ENCODE data around the gene IPCEF1. TPM values are rescaled to one million over a fixed set of nuclear protein-coding genes. Genes with fewer than 3 reads are reported as not detected.
"Not testable (repeated sequence)": the region's sequence is repeated elsewhere in the genome, so short reads cannot be mapped to it uniquely, and the experiment has no call there.

The IPCEF1 gene
- total RNA-seq, 1 donor from 2014 or later = 5.0 TPM

GRCh38 chr6:154202339-154202738 lies 154.3 kb downstream of the IPCEF1 start:
- intact Hi-C loops (cut with DNase I) = no loop called here

DNA sequence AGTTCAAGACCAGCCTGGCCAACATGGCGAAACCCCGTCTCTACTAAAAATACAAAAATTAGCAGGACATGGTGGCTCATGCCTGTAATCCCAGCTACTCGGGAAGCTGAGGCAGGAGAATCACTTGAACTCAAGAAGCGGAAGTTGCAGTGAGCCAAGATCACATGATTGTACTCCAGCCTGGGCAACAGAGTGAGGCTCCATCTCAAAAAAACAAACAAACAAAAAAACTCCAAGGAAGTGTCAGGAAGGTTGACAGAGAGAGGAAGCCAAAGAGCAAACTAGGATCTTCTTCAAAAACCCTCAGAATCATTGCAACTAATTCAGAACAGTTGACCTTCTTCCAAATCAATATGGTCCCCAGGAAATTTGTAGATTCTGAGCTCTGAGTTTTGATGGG lies 154.9 kb downstream of the IPCEF1 start:
- DNase-seq (ENCODE audit: low spot score); intact Hi-C loops (cut with DNase I): not testable (repeated sequence)

More at GRCh38 chr6:154202339-154202738, 154.3 kb downstream of the IPCEF1 start:
- DNase-seq (ENCODE audit: low spot score) = no peak

DNA sequence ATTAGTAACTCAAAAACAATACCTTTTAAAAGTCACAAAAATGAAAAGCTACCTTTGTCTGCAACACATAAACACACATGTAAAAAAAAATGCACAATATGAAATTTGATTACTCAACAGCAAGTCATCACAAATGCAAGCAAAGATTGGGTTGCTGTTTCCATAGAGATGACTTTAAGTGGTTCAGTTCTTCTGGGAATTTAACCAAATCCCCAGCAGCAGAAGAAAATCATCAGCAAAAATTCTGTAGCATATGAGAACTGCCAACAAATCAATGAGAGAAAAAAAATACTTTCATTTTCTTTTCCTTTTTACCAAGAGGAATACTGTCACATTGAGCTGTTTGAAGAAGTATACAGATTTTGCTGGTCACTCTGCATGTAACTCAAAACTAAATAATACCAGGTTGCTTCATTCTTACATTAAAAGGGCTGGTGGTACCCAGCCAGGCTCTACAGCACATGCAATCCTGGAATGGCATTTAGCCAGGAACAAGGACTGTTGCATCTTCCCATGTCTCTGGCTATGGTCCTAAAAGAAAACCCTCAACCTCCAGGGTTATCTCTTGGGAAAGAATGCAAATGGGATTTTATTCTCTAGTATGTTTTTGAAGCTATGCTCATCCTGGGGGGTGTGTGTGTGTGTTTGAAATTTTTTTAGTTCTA lies 159.3 kb downstream of the IPCEF1 start:
- intact Hi-C loops (cut with DNase I) = no loop called here
- DNase-seq (ENCODE audit: low spot score) = no peak

- intact Hi-C loops (cut with DNase I) = no loop called here
- no peak for DNase-seq (ENCODE audit: low spot score)
These were observed 160.2 kb downstream of the IPCEF1 start for GRCh38 chr6:154196333-154196885.

GRCh38 chr6:154187714-154188113 lies 168.9 kb downstream of the IPCEF1 start:
- intact Hi-C loops (cut with DNase I) = no loop called here
- no peak for DNase-seq (ENCODE audit: low spot score)

DNA sequence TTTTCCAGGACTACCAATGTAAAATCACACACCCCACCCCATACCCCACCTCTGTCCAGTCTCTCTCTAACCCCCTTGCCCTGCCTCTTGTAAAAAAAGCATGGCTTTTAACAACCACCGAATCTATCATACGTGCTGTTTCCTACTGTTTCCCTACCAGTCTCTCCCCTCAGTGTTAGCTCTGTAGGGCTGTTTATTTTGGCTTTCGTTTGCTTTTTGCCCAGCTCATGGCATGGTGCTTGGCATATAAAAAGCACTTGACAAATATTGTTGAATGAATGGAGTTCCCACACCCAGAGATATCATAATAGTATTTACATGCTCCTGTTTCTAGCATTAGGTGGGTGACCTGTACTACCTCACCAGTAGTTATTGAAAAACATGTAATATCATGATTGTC lies 169.4 kb downstream of the IPCEF1 start:
- intact Hi-C loops (cut with DNase I) = no loop called here
- no peak for DNase-seq (ENCODE audit: low spot score)

DNA sequence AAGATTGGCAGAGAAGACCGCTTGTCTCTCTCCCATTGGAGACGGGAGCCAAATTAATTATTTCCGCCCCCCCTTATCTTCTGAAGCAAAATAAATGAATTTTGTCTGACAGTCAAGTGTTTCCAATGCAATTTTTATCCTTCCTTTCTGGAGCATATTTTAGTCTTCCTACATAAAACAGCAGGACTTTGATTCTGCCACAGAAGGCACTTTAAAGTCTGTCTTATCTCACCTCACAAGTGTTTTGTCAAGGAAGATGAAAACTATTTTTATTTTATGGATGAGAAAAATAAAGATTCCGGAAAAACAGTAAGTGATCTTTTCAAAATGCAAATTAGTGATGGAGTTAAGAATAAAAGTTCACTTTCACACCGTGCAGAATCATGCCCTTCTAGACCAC lies 177.2 kb downstream of the IPCEF1 start:
- no peak for DNase-seq (ENCODE audit: low spot score)
- intact Hi-C loops (cut with DNase I) = no loop called here

GRCh38 chr6:154172393-154172792 lies 184.2 kb downstream of the IPCEF1 start:
- DNase-seq (ENCODE audit: low spot score); intact Hi-C loops (cut with DNase I): not testable (repeated sequence)

- no peak for DNase-seq (ENCODE audit: low spot score)
- intact Hi-C loops (cut with DNase I) = no loop called here
These were observed 186.5 kb downstream of the IPCEF1 start for GRCh38 chr6:154170106-154170505.

- intact Hi-C loops (cut with DNase I) = no loop called here
- DNase-seq (ENCODE audit: low spot score) = no peak
These were observed 187.3 kb downstream of the IPCEF1 start for GRCh38 chr6:154169193-154169847.

DNA sequence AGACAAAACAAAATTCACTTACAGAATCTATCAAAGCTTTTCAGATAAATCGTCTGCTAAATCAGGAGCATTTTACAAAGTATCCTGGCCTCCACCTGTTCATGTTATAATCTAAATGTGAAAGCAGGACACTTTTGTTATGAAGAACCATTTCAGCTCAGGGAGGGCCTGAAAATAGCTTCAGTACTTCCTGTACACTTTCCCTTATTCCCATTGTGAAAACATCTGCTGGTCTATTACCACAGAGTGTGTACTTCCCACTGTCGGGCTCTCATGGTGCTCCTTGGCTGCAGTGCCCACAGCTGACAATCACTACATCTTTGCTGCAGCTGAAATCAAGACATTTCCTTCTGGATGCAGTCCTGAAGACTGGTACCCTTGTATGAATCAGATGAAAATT lies 189.5 kb downstream of the IPCEF1 start:
- no peak for DNase-seq (ENCODE audit: low spot score)
- intact Hi-C loops (cut with DNase I) = no loop called here

DNA sequence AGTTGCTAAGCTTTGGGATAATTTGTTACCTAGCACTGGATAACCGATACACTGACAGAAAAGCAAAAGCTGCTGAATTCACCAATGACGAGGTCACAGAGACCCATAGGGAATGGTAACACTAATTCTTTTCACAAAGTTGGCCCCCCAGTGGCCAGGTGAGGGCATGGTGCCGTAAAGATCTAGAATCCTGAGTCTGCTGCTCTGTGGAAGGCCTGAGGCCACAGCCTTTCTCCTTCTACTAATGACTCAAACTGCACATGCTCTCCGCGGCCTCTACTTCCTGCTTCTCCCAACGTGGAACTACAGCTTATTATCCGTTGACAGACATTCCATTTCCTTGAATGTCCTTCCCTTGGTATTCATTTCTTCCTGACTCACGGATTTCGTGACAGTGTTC lies 190.5 kb downstream of the IPCEF1 start:
- no peak for DNase-seq (ENCODE audit: low spot score)
- intact Hi-C loops (cut with DNase I) = no loop called here

DNA sequence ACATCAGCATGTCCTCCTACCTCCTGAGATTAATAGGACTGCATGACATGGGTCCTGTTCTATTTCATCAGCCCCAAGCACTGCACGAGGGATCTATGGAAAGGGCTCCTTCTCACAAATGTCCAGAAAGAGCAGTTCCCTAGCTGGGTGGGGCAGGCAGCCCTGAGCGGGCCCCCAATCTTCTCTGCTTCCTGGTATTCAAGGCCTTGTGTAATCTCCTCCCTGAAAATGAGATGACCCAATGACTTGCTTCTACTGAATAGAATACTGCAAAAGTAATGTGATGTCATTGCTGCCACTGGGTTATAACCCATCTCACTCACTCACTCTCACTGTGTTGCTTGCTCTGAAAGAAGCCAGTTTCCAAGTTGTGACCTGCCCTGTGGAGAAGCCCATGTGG lies 191.1 kb downstream of the IPCEF1 start:
- intact Hi-C loops (cut with DNase I) = no loop called here
- no peak for DNase-seq (ENCODE audit: low spot score)

- no peak for DNase-seq (ENCODE audit: low spot score)
- intact Hi-C loops (cut with DNase I) = no loop called here
These were observed 192.2 kb downstream of the IPCEF1 start for GRCh38 chr6:154164397-154164796.

DNA sequence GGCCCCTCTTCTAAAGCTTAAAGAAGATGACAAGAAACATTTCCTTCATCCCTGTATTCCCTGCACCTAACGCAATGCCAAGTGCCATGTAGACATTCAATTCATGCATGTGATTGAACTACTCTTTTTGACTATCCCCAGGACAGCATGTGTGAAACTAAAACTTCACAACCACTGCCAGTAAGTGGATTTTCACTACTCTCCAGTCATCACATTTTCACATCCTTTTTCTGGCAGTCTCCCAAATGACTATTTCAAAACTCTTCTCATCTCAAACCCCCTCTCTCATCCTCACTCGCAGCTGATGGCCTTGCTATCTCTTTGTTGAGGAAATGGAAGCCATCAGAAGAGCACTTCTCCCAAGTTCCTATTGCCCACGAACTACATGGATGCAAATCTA lies 194.9 kb downstream of the IPCEF1 start:
- no peak for DNase-seq (ENCODE audit: low spot score)
- intact Hi-C loops (cut with DNase I) = no loop called here

- intact Hi-C loops (cut with DNase I) = loop anchor here (10.0 kb wide), 3 partner anchors 186 to 246 kb away; no protein-coding TSS in a partner anchor
- DNase-seq (ENCODE audit: low spot score) = no peak
These were observed 197.5 kb downstream of the IPCEF1 start for GRCh38 chr6:154159126-154159525.

DNA sequence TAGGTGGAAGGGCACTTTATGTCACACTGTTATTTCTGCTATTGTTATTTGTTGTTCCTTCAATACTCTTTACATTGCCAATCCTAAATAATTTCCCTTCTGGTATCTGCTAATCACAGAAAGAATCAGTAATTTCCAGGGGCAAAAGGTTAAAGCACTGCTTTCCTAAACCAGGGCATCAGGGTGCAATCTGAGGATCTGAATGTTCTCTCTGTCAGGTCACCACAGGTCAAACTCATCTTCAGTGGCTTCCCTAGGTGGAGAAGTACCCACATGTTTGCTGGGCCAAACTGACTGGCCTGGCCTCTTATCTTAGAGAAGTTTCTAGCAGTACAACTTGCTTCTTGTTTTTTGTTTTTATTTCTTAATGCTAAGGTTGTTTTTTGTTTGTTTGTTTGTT lies 198.9 kb downstream of the IPCEF1 start:
- intact Hi-C loops (cut with DNase I) = loop anchor here (10.0 kb wide), 3 partner anchors 187 to 247 kb away; no protein-coding TSS in a partner anchor
- DNase-seq (ENCODE audit: low spot score) = no peak

- DNase-seq (ENCODE audit: low spot score) = no peak
- intact Hi-C loops (cut with DNase I) = loop anchor here (10.0 kb wide), 3 partner anchors 188 to 248 kb away; no protein-coding TSS in a partner anchor
These were observed 199.5 kb downstream of the IPCEF1 start for GRCh38 chr6:154157082-154157481.

DNA sequence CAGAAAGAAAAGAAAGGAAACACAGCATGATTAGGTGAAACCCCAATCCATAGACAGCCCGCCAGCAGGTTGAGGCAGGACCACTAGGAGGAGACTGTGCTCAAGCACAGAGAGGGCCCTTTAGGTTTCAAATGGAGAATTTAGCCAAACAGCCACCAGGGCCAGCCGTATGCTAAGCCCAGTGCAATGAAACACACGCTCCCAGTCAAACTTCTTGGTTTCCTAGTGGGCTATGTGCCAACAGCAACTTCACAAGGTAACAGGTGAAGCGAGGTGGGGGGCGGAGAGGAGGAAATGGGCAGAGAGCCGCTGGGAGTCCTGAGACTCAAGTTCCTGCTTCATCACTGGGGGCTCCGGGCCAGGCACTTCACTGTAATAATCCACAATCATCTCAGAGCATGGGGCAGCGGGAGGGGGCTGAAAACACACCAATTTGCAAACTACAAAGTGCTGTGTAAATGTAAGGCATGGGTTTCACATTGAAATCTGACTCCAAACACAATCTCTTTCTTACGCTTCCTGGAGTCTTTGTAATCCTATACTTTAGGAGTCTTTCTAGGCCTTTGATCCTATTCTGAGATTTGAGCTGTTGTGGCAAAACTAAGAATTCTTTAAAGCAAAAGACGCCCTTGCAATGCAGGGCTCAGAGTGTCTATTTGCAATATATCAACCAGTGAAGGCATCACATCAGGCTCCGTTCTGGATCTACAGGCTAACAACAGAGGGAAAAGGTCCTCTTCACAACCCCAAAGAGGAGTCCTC lies 200.3 kb downstream of the IPCEF1 start:
- DNase-seq (ENCODE audit: low spot score) = no peak
- intact Hi-C loops (cut with DNase I) = loop anchor here (10.0 kb wide), 3 partner anchors 188 to 248 kb away; no protein-coding TSS in a partner anchor

DNA sequence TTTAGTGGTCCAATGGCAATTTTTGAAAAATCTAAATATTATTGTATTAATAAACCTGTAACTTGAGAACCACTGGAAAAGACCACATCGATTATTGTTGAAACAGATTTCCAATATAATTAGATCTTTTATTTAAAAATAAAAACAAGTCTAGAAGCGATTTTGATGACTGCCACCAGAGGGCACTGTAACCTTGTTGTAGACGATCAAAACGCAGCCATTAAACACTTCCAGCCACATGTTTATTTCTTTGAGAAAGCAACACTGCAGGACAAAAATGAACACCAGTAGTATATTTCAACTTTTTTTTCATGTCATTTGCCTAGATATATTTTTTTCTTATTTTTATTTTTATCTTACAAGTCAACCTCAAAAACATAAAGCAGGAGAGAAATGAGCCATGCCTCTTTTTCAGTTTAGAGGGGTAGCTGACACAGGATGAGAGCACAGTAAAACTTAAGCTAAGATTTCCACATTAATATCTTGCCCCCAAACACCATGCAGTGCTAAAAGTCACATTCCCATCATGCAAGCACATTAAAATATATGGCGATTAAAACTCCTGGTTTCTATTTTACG lies 202.1 kb downstream of the IPCEF1 start:
- DNase-seq (ENCODE audit: low spot score) = no peak
- intact Hi-C loops (cut with DNase I) = loop anchor here (10.0 kb wide), 3 partner anchors 190 to 250 kb away; no protein-coding TSS in a partner anchor
